ENCODE data around the gene PEX11B. TPM values are rescaled to one million over a fixed set of nuclear protein-coding genes. Genes with fewer than 3 reads are reported as not detected.

The PEX11B gene
- total and polyA plus RNA-seq, 2 of the 8 experiments (the other 6 are each of a cell fraction or from before 2014, with no cell fraction given): 9.1 to 15.1 TPM

DNA sequence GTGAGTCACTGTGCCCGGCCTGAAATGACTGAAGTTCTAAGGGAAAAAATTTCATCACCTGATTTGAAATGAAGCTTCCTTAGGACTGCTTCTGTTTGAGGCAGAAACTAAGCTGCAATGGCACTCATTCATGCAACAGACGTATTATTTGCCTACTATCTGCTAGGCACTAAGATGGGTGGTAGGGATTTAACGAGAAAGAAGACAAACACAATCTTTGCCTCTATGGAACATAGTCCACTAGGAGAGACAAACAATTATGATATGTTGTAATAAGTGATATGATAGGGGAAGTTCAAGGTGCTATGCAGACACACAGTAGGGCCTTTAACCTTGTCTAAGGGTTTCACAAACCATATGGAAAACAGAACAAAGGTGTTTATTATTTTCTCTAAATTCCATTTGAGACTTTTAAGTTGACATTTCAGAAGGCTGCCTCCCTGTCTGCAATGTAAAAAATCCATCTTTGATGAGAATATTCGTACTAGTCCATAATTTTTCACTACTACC is 28.0 kb upstream of the PEX11B start:
- POLR2A ChIA-PET (ENCODE audit: partially characterized antibody): interaction anchor here (2.8 kb wide), 1 partner anchor 19 kb away, joined by 11 read pairs; the partner anchor contains the start of gene RBM8A
- H3K9me3 ChIP-seq (ENCODE audit: insufficient read depth in 2 of 2, low read depth in 1 of 2, low read length in 1 of 2): no peaks in the 10 kb centered on the region
- no peak overlapping the region for H3K4me3 ChIP-seq (ENCODE audit: extremely low read depth in 1 of 4, insufficient read depth in 2 of 4, low read depth in 3 of 4, low read length in 4 of 4)
- TF ChIP-seq HDAC2 (IDR thresholded peaks at IDR 0.05; ENCODE audit: borderline replicate concordance in 1 of 2, low read depth in 2 of 2, low read length in 2 of 2): no peak
- no peak for TF ChIP-seq GABPA (IDR thresholded peaks at IDR 0.05; ENCODE audit: borderline replicate concordance, insufficient read depth, low read length)
- no peak for TF ChIP-seq POLR2AphosphoS5 (IDR thresholded peaks at IDR 0.05; ENCODE audit: low read depth, low read length)
- TF ChIP-seq BACH1 (IDR thresholded peaks at IDR 0.05; ENCODE audit: low read length): no peak
- TF ChIP-seq EP300 (IDR thresholded peaks at IDR 0.05; ENCODE audit: borderline replicate concordance in 1 of 2, low read depth in 2 of 2, low read length in 2 of 2): no peak
- no peak for TF ChIP-seq SRF (IDR thresholded peaks at IDR 0.05; ENCODE audit: low read depth, low read length)
- TF ChIP-seq, protein P1, sequence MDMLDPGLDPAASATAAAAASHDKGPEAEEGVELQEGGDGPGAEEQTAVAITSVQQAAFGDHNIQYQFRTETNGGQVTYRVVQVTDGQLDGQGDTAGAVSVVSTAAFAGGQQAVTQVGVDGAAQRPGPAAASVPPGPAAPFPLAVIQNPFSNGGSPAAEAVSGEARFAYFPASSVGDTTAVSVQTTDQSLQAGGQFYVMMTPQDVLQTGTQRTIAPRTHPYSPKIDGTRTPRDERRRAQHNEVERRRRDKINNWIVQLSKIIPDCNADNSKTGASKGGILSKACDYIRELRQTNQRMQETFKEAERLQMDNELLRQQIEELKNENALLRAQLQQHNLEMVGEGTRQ (IDR thresholded peaks at IDR 0.05; ENCODE audit: low read length): no peak
- no peak for TF ChIP-seq NANOG (IDR thresholded peaks at IDR 0.05; ENCODE audit: insufficient read depth, low read depth, low read length, poor library complexity, severe bottlenecking)
- no peak for TF ChIP-seq RXRA (IDR thresholded peaks at IDR 0.05; ENCODE audit: insufficient read depth, low read depth, low read length)
- no peak for TF ChIP-seq RFX5 (IDR thresholded peaks at IDR 0.05; ENCODE audit: borderline replicate concordance, low read depth, low read length)
- no peak overlapping the region for H2BK120ac ChIP-seq (replicated peaks; ENCODE audit: low read depth, low read length)
- no peak for DNase-seq (ENCODE audit: low read depth in 1 of 2, low spot score in 2 of 2)
- no peak for FAIRE-seq
- H3K36me3 ChIP-seq (ENCODE audit: control insufficient read depth in 2 of 4, insufficient read depth in 4 of 4, low read length in 3 of 4): no peaks in the 10 kb centered on the region
- no peak overlapping the region for H3K14ac ChIP-seq (ENCODE audit: insufficient read length)
- H3K4me2 ChIP-seq (ENCODE audit: insufficient read depth in 1 of 2, low read depth in 2 of 2, low read length in 2 of 2): no peak overlapping the region
- no peak overlapping the region for H2AFZ ChIP-seq (ENCODE audit: low read length)
- no peaks in the 10 kb centered on the region for H4K20me1 ChIP-seq (replicated peaks in 1 of 2; ENCODE audit: control insufficient read depth in 1 of 2, insufficient read depth in 2 of 2, low read length in 2 of 2)
- H2BK12ac ChIP-seq (ENCODE audit: low read depth, low read length): no peak overlapping the region
- no peak overlapping the region for H4K5ac ChIP-seq (ENCODE audit: insufficient read length, low read depth, low read length)
- no peak overlapping the region for H3K4ac ChIP-seq (replicated peaks; ENCODE audit: insufficient read length, low read depth, low read length)
- H3K4me1 ChIP-seq (replicated peaks in 1 of 4; ENCODE audit: control insufficient read depth in 3 of 4, insufficient read depth in 4 of 4, low read length in 3 of 4): peaks cover 0 to 8% (median 2%) of the 10 kb centered on the region in 4 experiments; a peak in 4 of 7 replicates
- H3K23me2 ChIP-seq (ENCODE audit: low read depth, low read length): no peaks in the 10 kb centered on the region
- H2BK15ac ChIP-seq (ENCODE audit: low read length): no peak overlapping the region
- no peak overlapping the region for H2BK5ac ChIP-seq (ENCODE audit: low read depth, low read length)
- H3K79me2 ChIP-seq (ENCODE audit: control insufficient read depth in 1 of 2, insufficient read depth in 2 of 2, low read length in 2 of 2): no peaks in the 10 kb centered on the region
- H3K27me3 ChIP-seq (replicated peaks in 1 of 4; ENCODE audit: control insufficient read depth in 3 of 4, extremely low read depth in 1 of 4, insufficient read depth in 3 of 4, low read length in 3 of 4): no peaks in the 10 kb centered on the region
- H4K8ac ChIP-seq (ENCODE audit: extremely low read depth, insufficient read depth, low read length): no peak overlapping the region
- H3K23ac ChIP-seq (ENCODE audit: insufficient read length): no peak overlapping the region
- CTCF ChIA-PET (ENCODE audit: partially characterized antibody): interaction anchor here (3.3 kb wide), 1 partner anchor 13 kb away, joined by 10 read pairs; no protein-coding TSS in a partner anchor
- no peak overlapping the region for H4K91ac ChIP-seq (replicated peaks; ENCODE audit: insufficient read length, low read length)
- H3K9ac ChIP-seq (replicated peaks in 1 of 4; ENCODE audit: extremely low read depth in 1 of 4, low read depth in 3 of 4, low read length in 3 of 4): no peak overlapping the region
- no peak overlapping the region for H3K18ac ChIP-seq (ENCODE audit: extremely low read depth, low read length)
- H3K56ac ChIP-seq (replicated peaks; ENCODE audit: insufficient read length, low read depth, low read length): no peak overlapping the region
- WGBS, 2 experiments (ENCODE audit: extremely low coverage in 1 of 2, insufficient coverage in 1 of 2, insufficient read length in 1 of 2, insufficient replicate concordance in 2 of 2, low coverage in 1 of 2, low lambda C conversion rate in 2 of 2, missing lambda C conversion rate in 1 of 2): 80% methylated on average over 4 of the region's 4 CpGs; no CpG with 5 or more reads in 1 of the 2 experiments
- no peak overlapping the region for H2AK5ac ChIP-seq (ENCODE audit: low read depth, low read length)
- no peak overlapping the region for H2BK20ac ChIP-seq (ENCODE audit: low read length)
- H3K27ac ChIP-seq (ENCODE audit: low read depth, low read length): no peak overlapping the region
- no peaks in the 10 kb centered on the region for H3K79me1 ChIP-seq (ENCODE audit: low read depth, low read length)
